Esophagus muscularis mucosa (tissue), 3 donors: Measurements from ENCODE around the gene SURF4.

Source experiments
- CTCF ChIP-seq, 3 experiments: fragments of 200-600 bp in 2 of 3; fragments of 450-650 bp in 1 of 3; sonication (generic) in 2 of 3; IDR thresholded peaks; one replicate each; pipeline ENCODE4 v1.5.1; 2017 to 2019; ENCODE audit warnings: antibody characterized with exemption in 3 of 3, mild to moderate bottlenecking in 2 of 3, moderate library complexity in 1 of 3
- POLR2A ChIP-seq: fragments of 450-650 bp; IDR thresholded peaks from one replicate; pipeline ENCODE4 v1.6.1; 2017; ENCODE audit warnings: antibody characterized with exemption, moderate library complexity, mild to moderate bottlenecking, low read depth

- TF ChIP-seq CTCF (IDR thresholded peaks at IDR 0.05) (no peak), POLR2A (no peak)
Measured at GRCh38 chr9:133421615-133422542, 46.0 kb upstream of the SURF4 start, which contains the start of gene ADAMTS13.
